ENCODE data around the gene MRPL34. TPM values are rescaled to one million over a fixed set of nuclear protein-coding genes. Genes with fewer than 3 reads are reported as not detected.
"Not testable (repeated sequence)": the region's sequence is repeated elsewhere in the genome, so short reads cannot be mapped to it uniquely, and the experiment has no call there.

Gene MRPL34
- total RNA-seq, 1 experiment from 2014 or later: 48.4 TPM

DNA sequence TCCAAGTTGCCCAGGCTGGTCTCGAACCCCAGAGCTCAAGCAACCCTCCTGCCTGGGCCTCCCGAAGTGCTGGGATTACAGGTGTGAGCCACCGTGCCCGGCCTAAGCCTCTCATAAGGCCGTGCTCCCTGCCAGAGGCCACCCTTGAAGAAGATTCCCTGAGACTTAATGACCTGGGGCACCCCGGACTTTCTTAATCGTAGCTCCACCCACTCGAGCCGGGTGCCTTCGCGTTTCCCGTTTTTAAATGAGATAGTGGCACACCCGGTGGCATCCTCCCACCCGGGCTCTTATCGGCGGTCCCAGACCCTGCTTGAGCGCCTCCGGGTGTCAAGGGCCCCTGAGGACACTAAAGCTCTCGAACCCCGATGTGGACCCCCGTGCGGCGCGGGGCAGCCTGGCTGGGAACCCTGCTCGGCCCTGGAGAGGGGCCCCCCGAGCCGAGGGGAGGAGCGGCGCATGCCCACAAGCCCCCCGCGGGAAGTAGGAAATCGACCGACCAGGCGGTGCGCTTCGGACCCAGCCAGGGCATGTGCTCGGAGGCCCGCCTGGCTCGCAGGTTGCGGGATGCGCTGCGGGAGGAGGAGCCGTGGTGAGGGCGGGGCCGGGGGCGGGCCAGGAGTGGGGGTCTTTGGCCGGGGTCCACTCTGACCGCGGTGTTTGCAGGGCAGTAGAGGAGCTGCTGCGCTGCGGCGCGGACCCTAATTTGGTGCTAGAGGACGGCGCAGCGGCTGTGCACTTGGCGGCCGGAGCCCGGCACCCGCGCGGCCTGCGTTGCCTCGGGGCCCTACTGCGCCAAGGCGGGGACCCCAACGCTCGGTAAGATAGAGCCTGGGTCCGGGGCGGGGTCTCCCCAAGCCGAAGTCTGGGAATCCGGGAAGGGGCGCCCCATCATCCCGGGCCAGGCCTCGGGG is 24.0 kb upstream of the MRPL34 start, which contains the start of gene ANKLE1:
Gene ANKLE1 (plus strand): TSS at position 511 of the 914 bp plus-strand sequence. CDS start 20 bp downstream, at position 531.
- in situ Hi-C loops (cut with HindIII; ENCODE audit: low pct_unique_long_range_greater_than_20kb, low sequenced_read_pairs): no loop called here
- peak; percentile 51 for DNase-seq (ENCODE audit: low read depth, low spot score)

DNA sequence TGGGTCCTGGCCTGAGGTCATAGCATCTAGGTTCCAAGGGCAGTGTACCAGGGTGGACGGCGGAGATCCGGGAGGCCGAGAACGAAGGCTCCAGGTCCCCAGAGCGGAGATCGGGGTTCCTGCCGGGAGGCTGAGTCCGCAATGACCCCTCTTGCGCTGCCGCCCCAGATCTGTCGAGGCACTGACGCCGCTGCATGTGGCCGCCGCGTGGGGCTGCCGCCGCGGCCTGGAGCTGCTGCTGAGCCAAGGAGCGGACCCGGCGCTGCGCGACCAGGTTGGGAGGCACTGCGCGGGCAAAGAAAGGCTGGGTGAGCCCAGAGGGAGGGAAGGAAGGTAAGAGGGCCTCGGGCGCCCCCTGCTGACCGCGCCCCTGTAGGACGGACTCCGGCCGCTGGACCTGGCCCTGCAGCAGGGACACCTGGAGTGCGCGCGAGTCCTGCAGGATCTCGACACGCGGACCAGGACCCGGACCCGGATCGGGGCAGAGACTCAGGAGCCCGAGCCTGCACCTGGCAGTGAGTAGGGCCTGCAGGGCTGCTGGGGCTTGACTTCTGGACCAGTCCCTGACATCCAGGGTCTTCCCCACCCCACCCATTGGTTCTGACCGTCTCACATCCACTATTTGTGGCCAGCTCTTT is 23.1 kb upstream of the MRPL34 start:
- in situ Hi-C loops (cut with HindIII; ENCODE audit: low pct_unique_long_range_greater_than_20kb, low sequenced_read_pairs): no loop called here
- DNase-seq (ENCODE audit: low read depth, low spot score): peak; percentile 73

DNA sequence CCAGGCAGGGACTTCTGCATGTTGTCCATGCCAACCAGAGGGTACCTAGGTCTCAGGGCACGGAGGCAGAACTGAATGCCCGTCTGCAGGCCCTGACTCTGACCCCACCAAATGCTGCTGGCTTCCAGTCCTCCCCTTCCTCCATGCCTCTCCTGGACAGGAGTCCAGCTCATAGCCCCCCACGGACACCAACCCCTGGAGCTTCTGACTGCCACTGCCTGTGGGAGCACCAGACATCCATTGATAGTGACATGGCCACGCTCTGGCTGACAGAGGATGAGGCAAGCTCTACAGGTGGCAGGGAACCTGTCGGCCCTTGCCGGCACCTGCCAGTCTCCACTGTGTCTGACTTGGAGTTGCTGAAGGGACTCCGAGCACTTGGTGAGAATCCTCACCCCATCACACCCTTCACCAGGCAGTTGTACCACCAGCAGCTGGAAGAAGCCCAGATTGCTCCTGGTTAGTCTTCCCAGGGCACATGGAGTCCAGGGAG is 22.1 kb upstream of the MRPL34 start:
- in situ Hi-C loops (cut with HindIII; ENCODE audit: low pct_unique_long_range_greater_than_20kb, low sequenced_read_pairs): no loop called here
- DNase-seq (ENCODE audit: low read depth, low spot score): no peak

DNA sequence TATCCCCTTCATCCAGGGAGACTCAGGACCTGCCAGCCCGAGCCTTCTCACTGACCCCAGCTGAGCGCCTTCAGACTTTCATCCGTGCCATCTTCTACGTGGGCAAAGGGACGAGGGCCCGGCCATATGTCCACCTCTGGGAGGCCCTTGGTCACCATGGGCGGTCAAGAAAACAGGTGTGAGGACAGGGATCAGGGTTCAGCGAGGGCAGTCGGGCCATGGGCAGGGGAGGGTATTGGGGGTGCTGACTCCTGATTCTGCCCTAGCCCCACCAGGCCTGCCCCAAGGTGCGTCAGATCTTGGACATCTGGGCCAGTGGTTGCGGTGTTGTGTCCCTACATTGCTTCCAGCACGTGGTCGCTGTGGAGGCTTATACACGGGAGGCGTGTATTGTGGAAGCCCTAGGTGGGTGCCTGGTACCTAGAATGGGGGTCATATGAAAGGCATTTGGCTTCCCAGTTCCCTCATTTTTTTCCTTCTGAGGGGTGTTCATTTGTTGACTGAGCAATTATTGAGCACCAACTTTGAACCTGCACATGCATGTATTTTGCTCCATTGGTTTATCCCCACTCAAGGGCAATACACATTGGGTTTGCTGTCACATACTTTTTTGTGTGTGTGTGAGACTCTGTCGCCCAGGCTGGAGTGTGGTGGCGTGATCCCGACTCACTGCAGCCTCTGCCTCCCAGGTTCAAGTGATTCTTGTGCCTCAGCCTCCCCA is 20.1 kb upstream of the MRPL34 start:
- in situ Hi-C loops (cut with HindIII; ENCODE audit: low pct_unique_long_range_greater_than_20kb, low sequenced_read_pairs): no loop called here
- DNase-seq (ENCODE audit: low read depth, low spot score): no peak

DNA sequence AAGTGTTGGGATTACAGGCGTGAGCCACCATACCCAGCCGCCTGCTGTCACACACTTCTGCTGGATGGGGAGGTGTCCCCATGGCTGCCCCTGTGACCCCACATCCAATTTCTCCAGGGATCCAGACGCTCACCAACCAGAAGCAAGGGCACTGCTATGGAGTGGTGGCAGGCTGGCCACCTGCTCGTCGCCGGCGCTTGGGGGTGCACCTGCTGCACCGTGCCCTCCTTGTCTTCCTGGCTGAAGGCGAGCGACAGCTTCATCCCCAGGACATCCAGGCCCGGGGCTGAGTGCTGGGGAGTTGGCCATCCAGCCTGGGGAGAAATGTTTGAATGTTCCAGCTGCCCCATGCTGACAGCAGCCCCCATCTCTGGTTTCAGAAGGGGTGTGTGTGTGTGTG is 19.4 kb upstream of the MRPL34 start:
- in situ Hi-C loops (cut with HindIII; ENCODE audit: low pct_unique_long_range_greater_than_20kb, low sequenced_read_pairs): no loop called here

DNA sequence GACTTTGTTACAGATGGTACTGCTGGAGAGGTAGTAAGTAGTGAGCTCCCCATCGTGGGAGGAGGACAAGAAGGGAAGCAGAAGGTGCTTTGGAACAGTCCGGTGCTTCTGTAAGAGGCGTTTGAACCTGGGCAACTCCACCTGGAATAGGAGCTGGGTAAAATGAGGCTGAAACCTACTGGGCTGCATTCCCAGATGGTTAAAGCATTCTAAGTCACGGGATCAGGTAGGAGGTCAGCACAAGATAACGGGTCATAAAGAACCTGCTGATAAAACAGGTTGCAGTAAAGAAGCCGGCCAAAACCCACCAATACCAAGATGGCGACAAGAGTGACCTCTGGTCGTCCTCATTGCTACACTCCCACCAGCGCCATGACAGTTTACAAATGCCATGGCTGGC is 18.9 kb upstream of the MRPL34 start:
- in situ Hi-C loops (cut with HindIII; ENCODE audit: low pct_unique_long_range_greater_than_20kb, low sequenced_read_pairs): no loop called here
- no peak for DNase-seq (ENCODE audit: low read depth, low spot score)

More for the DNA sequence above, 19.4 kb upstream of the MRPL34 start:
- no peak for DNase-seq (ENCODE audit: low read depth, low spot score)

DNA sequence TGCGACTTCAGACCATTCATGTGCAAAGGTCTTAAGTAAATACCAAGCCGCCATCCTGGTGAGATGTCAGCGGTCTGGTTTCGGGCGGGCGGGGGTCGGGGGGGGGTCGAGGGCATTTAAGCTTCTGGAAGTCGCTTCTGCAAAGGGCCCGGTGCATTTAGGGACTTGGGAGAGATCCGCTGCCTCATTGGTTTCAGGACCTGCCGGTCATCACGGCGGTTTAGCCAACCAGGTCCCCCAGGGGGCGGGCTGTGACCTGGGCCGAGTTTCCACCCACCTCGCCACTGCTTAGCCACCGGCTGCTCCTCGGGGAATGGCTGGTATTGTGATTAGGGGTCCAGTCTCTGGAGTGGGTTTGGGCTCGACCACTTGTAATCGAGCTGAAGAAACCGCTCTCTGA is 16.2 kb upstream of the MRPL34 start:
- in situ Hi-C loops (cut with HindIII; ENCODE audit: low pct_unique_long_range_greater_than_20kb, low sequenced_read_pairs): no loop called here
- peak; percentile 45 for DNase-seq (ENCODE audit: low read depth, low spot score)

DNA sequence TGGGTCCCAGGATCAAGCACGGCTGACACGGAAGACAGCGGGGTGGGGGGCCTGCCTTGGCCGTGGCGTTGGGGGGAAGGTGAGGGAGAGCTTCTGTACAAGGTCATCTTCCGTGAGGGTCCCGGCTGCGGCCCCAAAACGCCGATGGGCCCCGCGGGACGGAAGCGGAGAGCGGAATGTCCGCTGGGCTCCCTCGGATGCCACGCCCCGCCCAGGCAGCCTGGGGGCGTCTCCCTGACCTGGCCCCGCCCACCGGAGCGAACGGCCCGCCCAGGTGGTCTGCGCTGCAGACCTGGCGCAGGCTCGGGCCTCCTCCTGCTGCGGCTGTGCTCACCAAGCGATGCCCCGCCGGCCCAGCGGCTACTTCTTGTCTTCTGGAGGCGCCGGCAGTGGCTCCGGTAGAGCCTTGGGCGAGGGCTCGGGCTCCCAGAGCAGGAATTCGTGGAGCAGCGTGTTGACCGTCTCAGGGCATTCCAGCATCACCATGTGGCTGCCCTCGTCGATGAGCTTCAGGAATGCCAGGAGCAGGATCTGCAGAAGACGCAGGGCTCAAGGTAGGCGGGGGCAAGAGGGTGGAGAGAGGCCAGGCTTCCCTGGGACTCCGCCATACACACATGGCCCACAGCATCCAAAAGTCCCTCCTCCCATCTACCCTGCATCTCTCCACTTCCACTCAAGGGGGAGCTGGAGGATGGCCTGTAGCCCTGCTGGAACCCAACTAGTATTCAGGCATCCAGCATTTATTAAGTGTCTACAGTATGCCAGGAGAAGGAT is 13.2 kb upstream of the MRPL34 start:
- peak; percentile 90 for DNase-seq (ENCODE audit: low read depth, low spot score)
- in situ Hi-C loops (cut with HindIII; ENCODE audit: low pct_unique_long_range_greater_than_20kb, low sequenced_read_pairs): no loop called here

DNA sequence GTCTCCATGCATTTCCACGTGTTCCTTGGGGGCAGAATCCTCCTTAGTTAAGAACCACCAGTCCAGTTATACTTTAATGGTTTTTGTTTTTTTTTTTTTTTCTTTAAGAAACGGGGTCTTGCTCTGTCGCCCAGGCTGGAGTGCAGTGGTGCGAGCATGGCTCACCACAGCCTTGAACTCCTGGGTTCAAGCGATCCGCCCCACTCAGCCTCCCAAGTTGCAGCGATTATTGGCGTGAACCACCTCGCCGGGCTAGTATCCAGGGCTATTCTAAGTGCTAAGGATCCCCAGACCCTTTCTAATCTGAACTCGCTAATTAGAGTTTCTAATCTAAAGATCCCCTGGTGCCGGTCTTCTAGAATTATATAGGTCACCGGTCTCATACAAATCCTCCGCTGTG is 12.1 kb upstream of the MRPL34 start:
- in situ Hi-C loops (cut with HindIII; ENCODE audit: low pct_unique_long_range_greater_than_20kb, low sequenced_read_pairs): no loop called here
- DNase-seq (ENCODE audit: low read depth, low spot score): no peak

DNA sequence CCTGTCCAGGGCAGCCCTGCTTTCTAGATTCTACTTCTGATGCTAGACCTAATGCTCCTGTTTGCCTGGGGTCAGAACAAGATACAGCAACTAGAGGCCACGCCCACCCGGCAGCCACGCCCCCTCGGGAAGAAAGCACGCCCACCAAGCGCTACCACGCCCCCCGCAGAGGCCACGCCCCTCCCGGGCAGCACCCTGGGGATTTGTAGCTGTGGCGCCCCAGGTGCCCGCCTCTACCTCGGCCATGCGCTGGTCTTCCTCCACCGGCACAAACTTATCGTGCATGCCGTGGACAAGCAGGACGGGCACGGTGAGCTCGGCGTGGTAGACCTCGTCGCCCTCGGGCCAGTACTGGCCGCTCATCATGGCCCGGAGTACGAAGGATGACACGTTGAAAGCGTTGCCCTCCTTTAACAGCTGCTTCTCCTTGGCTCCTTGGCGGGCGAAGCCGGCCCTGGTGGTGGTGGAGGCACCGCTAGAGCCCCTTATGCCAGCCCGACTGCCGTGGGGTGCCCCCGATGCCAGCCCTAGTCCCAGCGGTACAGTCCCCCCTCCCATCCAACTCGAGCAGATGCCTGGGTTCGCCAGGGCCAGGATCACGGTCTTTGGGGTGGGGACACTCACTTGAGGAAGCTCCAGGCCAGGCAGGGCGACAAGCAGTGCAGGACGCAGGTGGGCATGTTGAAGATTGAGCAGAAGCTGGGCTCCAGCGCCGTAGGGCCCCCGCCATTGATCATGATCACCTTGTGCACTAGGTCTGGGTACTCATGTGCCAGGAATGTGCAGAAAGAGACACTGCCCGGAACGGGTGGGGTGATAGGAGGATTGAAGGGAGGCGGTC is 11.4 kb upstream of the MRPL34 start:
- in situ Hi-C loops (cut with HindIII; ENCODE audit: low pct_unique_long_range_greater_than_20kb, low sequenced_read_pairs): no loop called here
- DNase-seq (ENCODE audit: low read depth, low spot score): peak; percentile 44

DNA sequence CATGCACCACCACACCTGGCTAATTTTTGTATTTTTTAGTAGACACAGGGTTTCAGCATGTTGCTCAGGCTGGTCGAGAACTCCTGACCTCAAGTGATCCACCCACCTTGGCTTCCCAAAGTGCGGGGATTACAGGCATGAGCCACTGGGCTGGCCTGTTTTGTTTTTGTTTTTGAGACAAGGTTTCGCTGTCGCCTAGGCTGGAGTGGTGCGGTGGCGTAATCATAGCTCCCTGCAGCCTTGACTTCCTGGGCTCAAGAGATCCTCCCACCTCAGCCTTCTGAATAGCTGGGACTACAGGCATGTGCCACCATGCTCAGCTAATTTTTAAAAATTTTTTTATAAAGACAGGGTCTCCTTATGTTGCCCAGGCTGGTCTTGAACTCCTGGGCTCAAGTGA is 10.1 kb upstream of the MRPL34 start:
- DNase-seq (ENCODE audit: low read depth, low spot score); in situ Hi-C loops (cut with HindIII; ENCODE audit: low pct_unique_long_range_greater_than_20kb, low sequenced_read_pairs): not testable (repeated sequence)

DNA sequence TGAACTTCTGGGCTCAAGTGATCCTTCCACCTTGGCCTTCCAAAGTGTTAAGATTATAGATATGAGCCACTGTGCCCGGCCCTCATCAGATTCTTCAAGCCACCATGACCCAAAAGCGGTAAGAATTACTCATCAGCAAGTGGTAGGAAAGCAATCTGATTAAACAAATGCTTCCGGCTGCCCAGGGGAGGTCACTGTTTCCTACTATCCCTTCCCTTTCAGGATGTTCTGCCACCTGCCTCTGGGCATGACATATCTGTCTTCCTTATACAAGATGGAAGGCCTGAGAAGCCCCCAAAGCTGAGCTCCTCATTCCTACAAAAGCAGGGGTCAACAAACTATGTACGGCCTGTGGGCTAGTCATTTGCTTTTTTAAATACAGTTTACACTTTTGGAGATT is 9.4 kb upstream of the MRPL34 start:
- in situ Hi-C loops (cut with HindIII; ENCODE audit: low pct_unique_long_range_greater_than_20kb, low sequenced_read_pairs): no loop called here

DNA sequence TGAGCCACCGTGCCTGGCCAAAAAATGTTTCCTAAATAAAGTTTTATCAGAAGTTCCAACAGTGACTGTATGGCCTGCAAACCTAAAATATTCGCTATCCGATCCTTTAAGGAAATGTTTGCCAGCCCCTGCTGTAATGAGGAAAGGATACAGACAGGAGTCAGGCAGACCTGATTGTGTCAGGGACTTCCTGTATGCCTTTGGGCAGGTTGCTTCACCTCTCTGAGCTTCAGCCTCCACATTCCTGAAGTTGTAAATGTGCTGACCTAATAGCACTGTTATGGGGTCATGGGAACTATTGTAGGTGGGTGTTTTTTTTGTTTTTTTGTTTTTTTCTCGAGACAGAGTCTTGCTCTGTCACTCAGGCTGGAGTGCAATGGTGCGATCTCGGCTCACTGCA is 8.7 kb upstream of the MRPL34 start:
- in situ Hi-C loops (cut with HindIII; ENCODE audit: low pct_unique_long_range_greater_than_20kb, low sequenced_read_pairs): no loop called here
- DNase-seq (ENCODE audit: low read depth, low spot score): no peak

More for the DNA sequence above, 9.4 kb upstream of the MRPL34 start:
- peak; percentile 40 for DNase-seq (ENCODE audit: low read depth, low spot score)

DNA sequence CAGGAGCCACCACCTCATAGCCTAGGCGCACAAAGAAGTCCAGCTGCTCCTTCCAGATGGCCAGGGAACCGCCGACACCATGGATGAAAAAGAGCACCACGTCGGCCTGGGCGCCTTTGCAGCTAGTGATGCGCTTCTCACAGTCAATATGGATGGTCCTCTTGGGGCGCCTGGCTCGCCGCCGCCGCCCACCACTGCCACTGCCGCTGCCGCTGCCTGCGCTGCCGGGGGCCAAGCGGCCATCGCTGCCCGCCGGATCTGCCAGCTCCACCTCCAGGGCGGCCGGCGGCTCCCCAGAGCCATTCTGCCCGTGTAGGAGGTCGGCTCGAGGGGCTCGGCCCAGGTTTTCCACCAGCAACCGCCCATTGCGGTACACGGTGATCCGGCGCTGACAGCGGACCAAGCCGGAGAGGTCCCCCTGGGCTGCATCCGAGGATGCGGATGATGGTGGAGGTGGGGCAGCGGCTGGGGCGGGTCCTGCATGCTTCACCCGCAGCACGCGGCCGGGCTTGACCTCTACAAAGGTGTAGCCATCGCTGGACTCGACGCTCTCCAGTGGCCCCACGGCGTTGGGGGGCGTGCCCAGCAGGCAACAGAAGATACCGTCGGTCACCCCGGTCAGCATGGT is 4.6 kb upstream of the MRPL34 start:
- in situ Hi-C loops (cut with HindIII; ENCODE audit: low pct_unique_long_range_greater_than_20kb, low sequenced_read_pairs): no loop called here
- no peak for DNase-seq (ENCODE audit: low read depth, low spot score)

DNA sequence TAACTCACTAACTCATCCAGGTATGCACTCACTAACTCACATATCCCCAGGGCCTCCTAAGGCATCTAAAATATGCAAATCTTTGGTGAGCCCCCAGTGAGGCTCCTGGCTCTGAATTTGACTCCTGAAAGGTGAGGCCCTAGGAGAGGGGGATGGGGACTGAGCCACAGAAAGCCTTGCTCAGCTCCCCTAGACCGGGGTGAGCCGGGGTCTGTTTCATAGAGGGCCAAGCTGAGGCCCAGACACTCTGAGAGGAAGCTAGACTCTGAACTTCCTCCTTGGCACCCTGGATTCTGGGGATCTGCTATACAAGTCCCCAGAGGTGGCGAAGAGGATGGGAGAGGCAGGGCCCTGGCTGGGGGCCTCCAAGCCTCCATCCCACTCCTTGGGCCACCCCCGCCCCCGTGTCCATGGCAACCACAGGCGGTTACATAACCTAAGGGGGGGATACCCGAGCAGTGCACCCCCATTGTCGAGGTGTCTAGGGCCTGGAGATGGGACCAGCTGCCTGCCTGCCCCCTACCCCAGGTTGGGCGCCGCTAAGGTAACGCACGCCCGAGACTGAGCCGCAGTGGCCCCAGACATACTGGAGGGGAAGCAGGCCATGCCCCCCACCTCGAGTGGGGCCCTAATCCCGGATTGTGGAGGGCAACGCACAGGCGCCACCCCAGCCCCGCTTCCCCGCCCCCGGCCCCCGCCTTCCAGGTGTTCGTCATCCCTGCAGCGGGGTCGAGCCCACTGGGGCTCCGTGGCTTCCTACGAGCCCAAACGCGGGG is 3.1 kb upstream of the MRPL34 start:
- in situ Hi-C loops (cut with HindIII; ENCODE audit: low pct_unique_long_range_greater_than_20kb, low sequenced_read_pairs): no loop called here
- no peak for DNase-seq (ENCODE audit: low read depth, low spot score)
